Mesendoderm (in vitro differentiated cells): ENCODE data around the gene ECEL1.
A peak's percentile ranks its signal among the peaks of the same experiment; 100 is the strongest.

Experiments used
- DNase-seq: peaks from one replicate; pipeline ENCODE4 v3.0.0; 2013
- H2AK5ac ChIP-seq: 2 replicates; pipeline ENCODE4 v1.6.1; 2013; ENCODE audit warnings: low read length, inconsistent platforms
- H2BK120ac ChIP-seq: 2 replicates; pipeline ENCODE4 v1.6.1; 2013; ENCODE audit warnings: low read depth, mild to moderate bottlenecking, low read length, moderate library complexity, mixed read lengths
- H2BK15ac ChIP-seq: replicated peaks from 2 replicates; pipeline ENCODE4 v1.6.1; 2013; ENCODE audit warnings: low read depth, mild to moderate bottlenecking, moderate library complexity
- H2BK5ac ChIP-seq: 2 replicates; pipeline ENCODE4 v1.6.1; 2013; ENCODE audit warnings: low read length, inconsistent platforms
- H3K18ac ChIP-seq: 2 replicates; pipeline ENCODE4 v1.6.1; 2013; ENCODE audit warnings: mild to moderate bottlenecking, low read length, mixed read lengths
- H3K23ac ChIP-seq: one replicate; pipeline ENCODE4 v1.6.1; 2013; ENCODE audit warnings: low read length
- H3K27ac ChIP-seq: 2 replicates; pipeline ENCODE4 v1.5.1; 2013; ENCODE audit warnings: low read depth, mild to moderate bottlenecking, inconsistent platforms, low read length, moderate library complexity
- H3K27me3 ChIP-seq: 2 replicates; pipeline ENCODE4 v1.6.1; 2013; ENCODE audit warnings: low read length, control low read depth, mild to moderate bottlenecking, inconsistent platforms; ENCODE audit not compliant: insufficient read depth, poor library complexity
- H3K36me3 ChIP-seq: 2 replicates; pipeline ENCODE4 v1.6.1; 2013; ENCODE audit warnings: low read length, inconsistent platforms; ENCODE audit not compliant: control insufficient read depth, insufficient read depth
- H3K4ac ChIP-seq: one replicate; pipeline ENCODE4 v1.6.1; 2013; ENCODE audit warnings: low read depth, mild to moderate bottlenecking, low read length, moderate library complexity
- H3K4me1 ChIP-seq: 2 replicates; pipeline ENCODE4 v1.6.1; 2013; ENCODE audit warnings: low read depth, low read length, inconsistent platforms; ENCODE audit not compliant: control insufficient read depth
- H3K4me2 ChIP-seq: 2 replicates; pipeline ENCODE4 v1.6.1; 2013; ENCODE audit warnings: low read length
- H3K4me3 ChIP-seq: 2 replicates; pipeline ENCODE4 v1.5.1; 2013; ENCODE audit warnings: mild to moderate bottlenecking, low read length
- H3K56ac ChIP-seq: one replicate; pipeline ENCODE4 v1.6.1; 2013; ENCODE audit warnings: low read length
- H3K79me1 ChIP-seq: 2 replicates; pipeline ENCODE4 v1.6.1; 2013; ENCODE audit warnings: low read length, inconsistent platforms
- H3K79me2 ChIP-seq: 2 replicates; pipeline ENCODE4 v1.6.1; 2013; ENCODE audit warnings: mild to moderate bottlenecking, low read length; ENCODE audit not compliant: control insufficient read depth, insufficient read depth
- H3K9ac ChIP-seq: 2 replicates; pipeline ENCODE4 v1.6.1; 2013; ENCODE audit warnings: low read length, inconsistent platforms
- H4K5ac ChIP-seq: one replicate; pipeline ENCODE4 v1.6.1; 2013; ENCODE audit warnings: low read length
- H4K8ac ChIP-seq: one replicate; pipeline ENCODE4 v1.6.1; 2013; ENCODE audit warnings: low read depth, mild to moderate bottlenecking, control low read depth, low read length, moderate library complexity
- WGBS: extraction: QIAGEN DNeasy Blood & Tissue Kit; methylation state at CpG from one replicate; pipeline ENCODE4 v1.1.7; 2013; ENCODE audit warnings: low lambda C conversion rate, missing lambda C conversion rate; ENCODE audit not compliant: insufficient coverage; ENCODE audit errors: extremely low coverage; 5-methylcytosine and 5-hydroxymethylcytosine counted together

The ECEL1 gene

GRCh38 chr2:232438091-232438490, 49.5 kb downstream of the ECEL1 start:
- Histone ChIP-seq H3K4me2 (no peak overlapping the region), H3K4me1 (no peaks in the 10 kb centered on the region)
- no peak for DNase-seq

GRCh38 chr2:232437195-232437571, 50.5 kb downstream of the ECEL1 start:
- Histone ChIP-seq H2BK15ac (no peak overlapping the region), H2BK5ac (no peak overlapping the region), H4K5ac (no peak overlapping the region), H3K4ac (no peak overlapping the region), H3K27me3 (no peaks in the 10 kb centered on the region), H3K36me3 (no peaks in the 10 kb centered on the region), H3K4me3 (no peak overlapping the region), H3K4me1 (no peaks in the 10 kb centered on the region), H2BK120ac (no peak overlapping the region), H3K79me2 (no peaks in the 10 kb centered on the region), H3K9ac (no peak overlapping the region), H2AK5ac (no peak overlapping the region), H3K79me1 (no peaks in the 10 kb centered on the region), H3K56ac (no peak overlapping the region), H3K27ac (no peak overlapping the region), H3K23ac (no peak overlapping the region), H3K4me2 (no peak overlapping the region), H3K18ac (no peak overlapping the region), H4K8ac (no peak overlapping the region)
- no peak for DNase-seq
- no CpG with 5 or more reads among the region's 12 CpGs for WGBS

More at GRCh38 chr2:232438091-232438490, 49.5 kb downstream of the ECEL1 start:
- no peak overlapping the region for H3K18ac ChIP-seq
- no peak overlapping the region for H2AK5ac ChIP-seq
- no peak overlapping the region for H4K5ac ChIP-seq
- no peaks in the 10 kb centered on the region for H3K79me2 ChIP-seq
- no peak overlapping the region for H3K4me3 ChIP-seq
- no peaks in the 10 kb centered on the region for H3K36me3 ChIP-seq
- H3K23ac ChIP-seq = no peak overlapping the region
- no peak overlapping the region for H2BK15ac ChIP-seq
- no peak overlapping the region for H3K9ac ChIP-seq
- H3K27ac ChIP-seq = no peak overlapping the region
- no peak overlapping the region for H2BK120ac ChIP-seq
- no CpG with 5 or more reads among the region's 12 CpGs for WGBS
- no peaks in the 10 kb centered on the region for H3K79me1 ChIP-seq
- H2BK5ac ChIP-seq = no peak overlapping the region
- no peaks in the 10 kb centered on the region for H3K27me3 ChIP-seq
- H3K4ac ChIP-seq = no peak overlapping the region
- H4K8ac ChIP-seq = no peak overlapping the region
- no peak overlapping the region for H3K56ac ChIP-seq

- Histone ChIP-seq H3K79me1 (no peaks in the 10 kb centered on the region), H3K4me3 (no peak overlapping the region), H3K56ac (no peak overlapping the region), H4K8ac (no peak overlapping the region), H2BK5ac (no peak overlapping the region), H3K23ac (no peak overlapping the region), H3K4ac (no peak overlapping the region), H4K5ac (no peak overlapping the region), H2BK15ac (no peak overlapping the region), H2AK5ac (no peak overlapping the region), H3K4me1 (no peaks in the 10 kb centered on the region), H3K79me2 (no peaks in the 10 kb centered on the region), H3K18ac (no peak overlapping the region), H3K9ac (no peak overlapping the region), H2BK120ac (no peak overlapping the region), H3K27me3 (no peaks in the 10 kb centered on the region), H3K4me2 (no peak overlapping the region), H3K36me3 (no peaks in the 10 kb centered on the region), H3K27ac (no peak overlapping the region)
- peak; percentile 45 for DNase-seq
- no CpG with 5 or more reads among the region's 15 CpGs for WGBS
Observed at GRCh38 chr2:232436381-232437194, 51.0 kb downstream of the ECEL1 start.

GRCh38 chr2:232435805-232436204, 51.8 kb downstream of the ECEL1 start:
- WGBS = no CpG with 5 or more reads among the region's 7 CpGs
- H3K79me2 ChIP-seq = no peaks in the 10 kb centered on the region
- no peak for DNase-seq
- H3K23ac ChIP-seq = no peak overlapping the region
- no peak overlapping the region for H3K18ac ChIP-seq
- H4K5ac ChIP-seq = no peak overlapping the region
- no peaks in the 10 kb centered on the region for H3K36me3 ChIP-seq
- H3K56ac ChIP-seq = no peak overlapping the region
- no peaks in the 10 kb centered on the region for H3K27me3 ChIP-seq
- H2AK5ac ChIP-seq = no peak overlapping the region
- H2BK120ac ChIP-seq = no peak overlapping the region
- no peak overlapping the region for H3K4me3 ChIP-seq
- no peak overlapping the region for H2BK15ac ChIP-seq
- H3K4ac ChIP-seq = no peak overlapping the region
- H3K79me1 ChIP-seq = no peaks in the 10 kb centered on the region
- no peak overlapping the region for H3K9ac ChIP-seq
- no peak overlapping the region for H3K4me2 ChIP-seq
- no peak overlapping the region for H4K8ac ChIP-seq
- no peaks in the 10 kb centered on the region for H3K4me1 ChIP-seq
- H3K27ac ChIP-seq = no peak overlapping the region
- no peak overlapping the region for H2BK5ac ChIP-seq

- no peaks in the 10 kb centered on the region for H3K36me3 ChIP-seq
- no peak for DNase-seq
- no peaks in the 10 kb centered on the region for H3K79me1 ChIP-seq
- WGBS = no CpG with 5 or more reads among the region's 4 CpGs
- no peak overlapping the region for H3K9ac ChIP-seq
- no peak overlapping the region for H2BK5ac ChIP-seq
- H2AK5ac ChIP-seq = no peak overlapping the region
- H3K18ac ChIP-seq = no peak overlapping the region
- no peak overlapping the region for H2BK120ac ChIP-seq
- no peak overlapping the region for H3K56ac ChIP-seq
- H3K27me3 ChIP-seq = no peaks in the 10 kb centered on the region
- no peaks in the 10 kb centered on the region for H3K4me1 ChIP-seq
- H3K27ac ChIP-seq = no peak overlapping the region
- no peak overlapping the region for H4K5ac ChIP-seq
- no peak overlapping the region for H2BK15ac ChIP-seq
- no peak overlapping the region for H4K8ac ChIP-seq
- no peak overlapping the region for H3K23ac ChIP-seq
- H3K79me2 ChIP-seq = no peaks in the 10 kb centered on the region
- H3K4me2 ChIP-seq = no peak overlapping the region
- H3K4me3 ChIP-seq = no peak overlapping the region
- no peak overlapping the region for H3K4ac ChIP-seq
Observed at GRCh38 chr2:232435375-232435648, 52.3 kb downstream of the ECEL1 start.
